ENCODE measurements around the gene MLEC.
A peak's percentile ranks its signal among the peaks of the same experiment; 100 is the strongest.
"Not testable (repeated sequence)": the region's sequence is repeated elsewhere in the genome, so short reads cannot be mapped to it uniquely, and the experiment has no call there.

Gene MLEC

DNA sequence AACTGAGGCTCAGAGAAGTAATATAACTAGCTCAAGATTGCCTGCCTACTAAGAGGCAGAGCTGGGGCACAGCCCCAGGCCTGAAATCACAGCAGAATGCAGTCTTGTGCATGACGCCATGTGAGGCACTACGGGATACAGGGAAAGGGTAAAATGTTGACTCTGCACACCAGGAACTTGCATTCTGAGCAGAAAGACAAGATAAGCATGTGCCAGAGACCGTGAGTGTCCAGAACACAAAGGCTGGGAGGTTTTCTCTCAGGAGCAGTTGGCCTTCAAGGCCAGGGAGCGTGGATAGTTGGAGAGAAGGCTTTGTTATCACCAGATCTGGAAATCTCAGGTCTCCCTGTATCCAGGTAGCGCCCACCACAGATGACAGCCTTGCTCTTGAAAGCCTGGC, 23.2 kb upstream of the MLEC start:
- no peak for DNase-seq

- DNase-seq: no peak
Measured at GRCh38 chr12:120666571-120667390, 20.2 kb upstream of the MLEC start.

DNA sequence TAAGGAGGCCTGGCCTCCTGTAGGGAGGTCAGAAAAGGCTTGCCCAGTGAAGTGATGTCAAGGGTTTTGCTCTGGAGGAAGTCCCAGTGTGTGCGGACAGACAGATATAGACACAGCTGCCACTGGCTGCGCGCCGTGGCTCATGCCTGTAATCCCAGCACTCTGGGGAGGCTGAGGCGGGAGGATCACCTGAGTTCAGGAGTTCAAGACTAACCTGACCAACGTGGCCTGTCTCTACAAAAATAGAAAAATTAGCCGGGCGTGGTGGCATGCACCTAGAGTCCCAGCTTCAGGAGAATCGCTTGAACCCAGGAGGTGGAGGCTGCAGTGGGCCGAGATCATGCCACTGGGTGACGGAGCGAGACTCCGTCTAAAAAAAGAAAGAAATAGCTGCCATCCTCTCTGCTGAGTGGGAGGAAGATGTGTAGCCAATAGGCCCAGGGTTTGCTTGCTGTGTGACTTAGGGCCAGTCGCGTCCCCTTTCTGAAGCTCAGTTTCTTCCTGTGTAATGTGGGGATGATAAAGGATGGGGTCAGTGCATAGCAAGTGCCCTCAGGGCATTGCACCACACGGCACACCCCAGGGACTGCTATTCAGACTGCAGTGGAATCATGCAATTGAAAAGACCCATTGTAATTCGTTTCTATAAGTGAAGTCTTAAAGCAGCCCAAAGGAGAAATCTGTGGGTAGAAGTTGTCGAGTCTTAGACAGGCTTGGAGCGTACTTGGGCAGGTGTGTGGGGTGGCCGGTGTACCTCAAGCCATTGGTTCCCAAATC, 18.7 kb upstream of the MLEC start:
- DNase-seq: no peak

DNA sequence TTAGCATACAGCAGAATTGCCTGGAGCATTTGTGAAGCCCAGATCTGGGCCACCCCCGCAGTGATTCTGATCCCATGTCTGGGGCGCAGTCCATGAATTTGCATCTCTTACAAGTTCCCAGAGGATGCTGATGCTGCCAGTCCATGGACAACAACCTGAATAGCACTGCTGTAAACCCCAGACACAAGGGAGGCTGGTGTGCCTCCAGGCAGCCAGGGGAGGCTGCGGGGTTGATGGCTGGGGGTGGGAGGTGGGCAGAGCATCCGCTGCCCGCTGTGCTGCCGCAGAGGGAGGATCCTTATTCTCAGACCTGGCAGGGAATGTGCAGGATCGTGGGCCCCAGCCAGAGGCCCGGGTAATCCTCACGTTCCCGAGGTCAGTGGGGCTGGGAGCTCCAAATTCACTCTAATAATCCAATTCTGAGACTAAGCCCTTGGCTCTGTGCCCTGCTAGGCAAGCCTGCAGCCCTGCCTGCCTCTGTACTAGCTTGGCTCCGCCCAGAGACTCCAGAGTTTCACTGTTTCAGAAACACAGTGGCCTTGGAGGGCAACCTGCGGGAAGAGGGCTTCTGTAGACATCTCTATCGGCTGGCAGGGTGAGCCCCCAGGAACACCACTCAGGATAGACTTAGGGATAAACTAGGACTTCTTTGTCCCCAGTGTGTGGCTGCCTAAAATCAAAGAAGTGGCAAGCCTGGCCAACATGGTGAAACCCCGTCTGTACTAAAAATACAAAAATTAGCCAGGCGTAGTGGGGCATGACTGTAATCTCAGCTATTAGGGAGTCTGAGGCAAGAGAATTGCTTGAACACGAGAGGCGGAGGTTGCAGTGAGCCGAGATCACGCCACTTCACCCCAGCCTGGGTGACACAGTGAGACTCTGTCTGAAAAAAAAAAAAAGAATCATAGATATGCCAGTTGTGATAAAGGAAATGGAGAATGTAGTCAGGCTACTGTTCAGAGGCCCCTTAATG, 17.8 kb upstream of the MLEC start:
- no peak for DNase-seq

DNA sequence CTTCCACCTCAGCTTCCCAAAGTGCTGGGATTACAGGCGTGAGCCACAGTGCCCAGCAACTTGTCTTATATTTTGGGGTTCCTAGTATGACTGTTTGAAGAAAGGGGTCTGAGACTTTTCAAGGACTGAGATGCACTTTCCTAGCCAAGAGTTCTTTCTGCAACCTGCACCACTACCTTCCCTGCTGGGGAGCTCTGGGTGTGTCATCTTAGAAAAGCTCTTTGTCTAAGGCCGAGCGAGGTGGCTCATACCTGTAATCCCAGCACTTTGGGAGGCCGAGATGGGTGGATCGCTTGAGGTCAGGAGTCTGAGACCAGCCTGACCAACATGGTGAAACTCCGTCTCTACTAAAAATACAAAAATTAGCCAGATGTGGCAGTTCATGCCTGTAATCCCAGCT, 16.7 kb upstream of the MLEC start:
- DNase-seq: not testable (repeated sequence)

DNA sequence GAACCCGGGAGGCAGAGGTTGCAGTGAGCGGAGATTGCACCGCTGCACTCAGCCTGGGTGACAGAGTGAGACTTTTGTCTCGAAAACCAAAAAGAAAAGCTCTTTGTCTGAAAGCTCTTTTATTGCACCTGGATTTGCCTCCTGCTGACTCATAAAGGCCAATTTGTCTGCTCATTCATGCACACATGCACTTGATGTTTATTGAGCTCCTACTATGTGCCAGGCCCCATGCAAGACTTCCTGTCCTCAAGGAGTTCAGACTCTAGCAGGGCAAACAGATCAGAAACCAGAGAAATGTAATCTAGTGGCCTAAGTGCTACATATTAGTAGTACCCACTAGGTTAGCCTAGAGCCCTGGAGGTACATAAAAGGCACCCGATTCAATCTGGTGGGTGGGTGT, 16.3 kb upstream of the MLEC start:
- no peak for DNase-seq

GRCh38 chr12:120674097-120674636, 12.8 kb upstream of the MLEC start:
- no peak for DNase-seq

DNA sequence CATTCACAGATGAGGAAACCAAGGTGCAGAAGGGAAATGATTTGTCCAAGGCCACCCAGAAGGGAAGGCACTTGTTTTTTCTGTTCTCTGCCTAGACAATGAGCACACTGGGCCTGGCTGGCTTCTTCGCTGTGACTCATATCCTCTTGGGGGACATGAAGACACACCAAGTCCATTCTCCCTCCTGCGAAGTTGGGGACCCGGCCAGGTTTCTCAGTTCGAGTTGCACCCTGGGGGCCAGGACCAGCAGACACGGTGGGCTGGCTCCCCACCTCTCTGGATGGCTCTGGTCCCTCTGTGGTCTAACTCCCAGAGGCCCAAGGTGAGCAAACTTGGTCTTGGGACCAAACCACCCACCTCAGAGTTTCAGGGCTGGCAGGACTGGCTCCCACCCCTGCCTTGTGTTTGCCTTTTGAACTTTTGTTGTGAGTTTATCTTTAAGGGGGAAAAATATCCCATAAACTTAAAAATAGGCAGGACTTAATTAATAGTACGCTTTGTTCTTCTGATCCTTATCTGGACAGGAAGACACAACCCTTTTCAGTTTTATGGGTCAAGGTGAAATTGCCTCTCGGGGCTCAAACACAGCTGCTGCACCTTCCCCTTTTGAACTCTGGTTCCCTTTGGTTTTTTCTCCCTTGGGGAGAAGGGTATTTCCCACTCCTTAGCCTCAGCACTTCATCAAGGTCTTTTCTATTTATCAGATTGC, 9.0 kb upstream of the MLEC start:
- DNase-seq: peak in 1 of 3 experiments; percentile 30

GRCh38 chr12:120678572-120678971, 8.4 kb upstream of the MLEC start:
- no peak for DNase-seq

- DNase-seq: no peak
Measured at GRCh38 chr12:120680165-120680738, 6.7 kb upstream of the MLEC start.

- no peak for DNase-seq
Measured at GRCh38 chr12:120684523-120684932, 2.4 kb upstream of the MLEC start.

GRCh38 chr12:120685522-120685921, 1.4 kb upstream of the MLEC start:
- DNase-seq: no peak

- DNase-seq: peak; percentile 99 to 100 (median 99)
Measured at GRCh38 chr12:120686151-120686689, 729 bp upstream of the MLEC start.

GRCh38 chr12:120687578-120688289, 785 bp downstream of the MLEC start:
- peak in 2 of 3 experiments; percentile 54 to 57 for DNase-seq

DNA sequence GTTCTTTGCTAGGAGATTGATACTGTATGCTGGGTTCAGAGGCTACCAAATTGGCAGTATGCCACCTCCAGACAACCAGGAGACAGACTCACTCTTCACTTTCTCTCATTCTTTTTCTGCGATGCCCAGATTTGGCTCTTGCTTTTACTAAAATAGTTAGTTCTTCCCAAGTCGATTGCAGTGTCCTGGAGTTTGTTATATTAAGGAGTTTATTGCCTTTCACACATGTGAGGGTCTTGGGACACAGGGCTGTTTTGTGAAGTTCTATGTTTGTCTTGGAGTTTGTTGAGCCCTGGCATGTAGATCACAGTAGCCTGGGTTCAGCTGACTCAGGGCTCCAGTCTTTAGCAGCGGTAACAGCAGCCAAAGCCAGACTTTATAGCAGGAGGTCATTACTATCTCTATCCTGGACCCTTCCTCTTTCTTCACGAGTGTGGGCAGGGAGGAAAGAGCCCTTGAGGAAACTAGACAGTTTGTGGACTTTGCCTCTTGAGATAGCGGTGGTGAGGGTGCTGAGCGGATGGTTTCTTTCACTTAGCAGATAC, 1.6 kb downstream of the MLEC start:
- peak in 1 of 3 experiments; percentile 36 for DNase-seq

GRCh38 chr12:120689397-120690082, 2.6 kb downstream of the MLEC start:
- no peak for DNase-seq

DNA sequence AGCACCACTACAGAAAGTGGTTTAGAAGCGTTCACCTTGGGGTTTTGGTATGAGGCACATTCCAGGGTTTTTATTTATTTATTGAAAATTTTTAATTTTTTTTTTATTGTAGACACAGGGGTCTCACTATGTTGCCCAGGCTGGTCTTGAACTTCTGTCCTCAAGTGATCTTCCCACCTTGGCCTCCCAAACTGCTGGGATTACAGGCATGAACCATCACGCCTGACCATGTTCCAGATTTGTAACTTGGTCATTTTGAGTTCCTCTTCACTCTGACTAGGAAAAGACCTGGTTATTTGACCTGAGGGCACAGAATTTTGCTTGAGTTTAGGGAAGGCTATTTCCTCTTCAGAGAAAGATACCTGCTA, 3.1 kb downstream of the MLEC start:
- DNase-seq: no peak

DNA sequence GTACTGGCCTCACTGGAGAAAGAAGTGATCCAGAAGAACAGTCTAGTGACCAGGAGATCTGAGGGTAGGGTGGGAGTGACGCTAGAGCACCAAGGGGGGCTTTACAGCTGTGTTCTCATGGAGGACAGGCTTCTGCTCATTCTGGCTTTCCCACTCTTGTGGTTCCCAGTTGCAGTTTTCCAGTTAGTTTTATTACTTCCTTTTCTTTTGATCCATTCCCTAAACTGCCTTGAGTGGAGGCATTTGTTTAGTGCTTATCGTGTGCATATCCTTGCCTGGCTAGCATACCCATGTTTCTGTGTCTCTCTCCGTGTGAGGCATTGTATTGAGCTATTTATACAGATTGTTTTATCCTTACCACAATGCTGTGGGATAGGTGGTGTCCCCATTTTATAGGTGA, 4.0 kb downstream of the MLEC start:
- no peak for DNase-seq

- no peak for DNase-seq
Measured at GRCh38 chr12:120692524-120693033, 5.6 kb downstream of the MLEC start.

- peak in 1 of 3 experiments; percentile 31 for DNase-seq
Measured at GRCh38 chr12:120693848-120694247, 6.9 kb downstream of the MLEC start.

Data from NCI-H1417 (cell line).